ENCODE measurements around the gene ARL4C.

The ARL4C gene

DNA sequence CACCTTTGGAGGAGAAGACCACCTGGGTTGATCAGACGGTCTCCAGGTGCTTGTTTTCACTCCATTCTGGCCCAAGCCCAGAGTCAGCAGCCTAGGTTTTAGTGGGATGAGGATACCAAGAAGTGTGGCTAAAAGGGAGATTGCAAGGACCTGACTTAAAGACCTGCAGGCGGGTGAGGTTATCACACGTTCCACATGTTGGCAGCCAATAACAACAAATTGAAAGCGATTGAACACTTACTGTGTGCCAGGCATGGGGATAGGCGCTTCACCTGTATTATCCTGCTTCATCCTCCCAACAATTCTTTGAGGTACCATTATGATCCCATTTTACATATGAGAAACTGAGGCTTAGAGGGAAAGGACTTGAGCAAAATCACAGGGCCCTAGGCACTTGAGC, 5.0 kb downstream of the ARL4C start:
- Mint-ChIP-seq H3K27me3 (no peaks in the 10 kb centered on the region), H3K9me3 (no peaks in the 10 kb centered on the region), H3K4me3 (no peak overlapping the region), H3K27ac (no peak overlapping the region), H3K36me3 (no peaks in the 10 kb centered on the region), H3K4me1 (peaks cover 81% of the 10 kb centered on the region)
- ATAC-seq = no peak

DNA sequence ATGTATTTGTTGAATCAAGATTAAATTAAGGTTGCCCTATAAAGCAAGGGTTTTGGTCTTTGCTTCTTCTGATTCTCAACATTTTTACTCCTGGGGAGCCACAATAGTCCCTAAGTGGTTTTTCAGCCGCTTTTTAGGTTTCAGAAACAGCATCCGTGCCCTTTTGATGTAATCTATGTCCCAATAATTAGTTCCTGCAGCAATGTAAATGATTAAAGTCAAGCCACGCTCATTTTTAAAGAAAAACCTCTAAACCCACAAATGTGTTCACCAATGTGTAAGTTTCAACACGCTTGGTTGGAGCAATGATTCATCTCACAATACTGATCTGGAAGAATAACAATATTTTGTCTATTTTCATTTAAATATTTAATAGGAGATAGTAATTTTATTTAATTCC, 5.6 kb downstream of the ARL4C start:
- no peaks in the 10 kb centered on the region for H3K9me3 Mint-ChIP-seq
- peak overlapping the region; percentile 76 for H3K27ac Mint-ChIP-seq
- no peak overlapping the region for H3K4me3 Mint-ChIP-seq
- H3K36me3 Mint-ChIP-seq = no peaks in the 10 kb centered on the region
- H3K4me1 Mint-ChIP-seq = peaks cover 80% of the 10 kb centered on the region
- ATAC-seq = no peak
- H3K27me3 Mint-ChIP-seq = no peaks in the 10 kb centered on the region

DNA sequence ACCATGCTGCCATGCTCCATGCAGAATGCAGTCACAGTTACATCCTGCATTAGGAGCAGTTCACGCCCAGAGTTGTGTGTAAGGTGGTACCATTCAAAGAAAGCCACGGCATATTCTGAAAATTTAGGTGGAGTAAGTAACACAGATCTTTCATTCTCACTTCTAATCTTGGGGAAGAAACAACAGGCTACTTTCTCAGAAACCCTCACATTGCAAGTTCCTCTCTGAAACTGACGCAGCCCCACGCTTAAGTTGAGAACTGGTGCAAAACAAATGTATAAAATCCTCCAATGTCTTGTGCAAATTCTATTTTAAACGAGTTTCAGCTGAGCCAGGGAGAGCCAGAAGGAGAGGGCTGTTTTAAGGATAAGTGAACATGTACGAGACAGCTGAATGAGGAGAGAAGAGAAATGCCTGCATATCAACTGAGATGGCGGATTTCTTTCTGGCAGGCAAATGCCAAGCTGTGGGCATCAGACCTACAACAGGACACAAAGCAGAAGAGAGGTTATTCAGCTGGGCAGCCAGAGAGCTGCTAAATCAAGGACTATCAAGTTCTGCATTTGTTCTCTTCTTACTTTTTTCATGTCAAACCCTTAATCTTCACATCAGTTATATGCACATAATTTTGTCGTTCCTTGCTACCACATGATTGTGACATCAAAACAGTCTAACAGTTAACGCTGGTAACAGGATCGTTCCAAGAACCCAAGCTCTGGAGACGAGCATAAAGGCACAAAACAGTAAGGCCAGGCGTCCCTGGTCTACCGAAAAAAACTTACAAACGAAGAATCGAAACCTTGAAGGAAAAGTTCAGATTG, 6.4 kb downstream of the ARL4C start:
- H3K9me3 Mint-ChIP-seq = no peaks in the 10 kb centered on the region
- ATAC-seq = peak; percentile 64
- no peaks in the 10 kb centered on the region for H3K27me3 Mint-ChIP-seq
- H3K4me3 Mint-ChIP-seq = peak overlapping the region; percentile 63
- H3K36me3 Mint-ChIP-seq = no peaks in the 10 kb centered on the region
- peak overlapping the region; percentile 76 for H3K27ac Mint-ChIP-seq
- peaks cover 73% of the 10 kb centered on the region for H3K4me1 Mint-ChIP-seq

DNA sequence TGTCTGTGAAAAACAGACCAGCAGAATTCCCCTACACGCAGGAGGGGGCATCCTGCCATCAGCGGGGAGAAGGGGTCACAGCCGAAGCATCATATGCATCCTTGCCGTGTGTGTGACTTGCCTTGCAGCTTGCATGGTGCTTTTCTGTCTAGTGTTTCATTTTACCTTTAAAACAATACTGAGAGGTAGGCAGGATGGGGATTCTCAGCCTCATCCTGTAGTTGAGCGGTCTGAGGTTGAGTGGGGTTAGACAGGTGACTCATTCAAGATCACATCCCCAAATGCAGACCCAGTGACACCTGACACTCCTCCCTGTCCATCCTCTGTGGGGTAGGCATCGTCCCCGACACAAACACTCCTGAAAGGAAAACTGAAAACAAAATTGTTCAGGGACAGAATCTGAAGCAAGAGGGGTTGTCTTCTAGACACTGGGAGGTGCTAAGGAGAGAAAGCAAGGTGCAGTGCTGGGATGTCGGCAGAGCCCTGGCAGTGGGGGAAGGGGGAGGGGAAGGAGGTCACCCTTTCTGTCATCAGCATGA, 7.9 kb downstream of the ARL4C start:
- peak; percentile 87 for ATAC-seq
- Mint-ChIP-seq H3K9me3 (no peaks in the 10 kb centered on the region), H3K27ac (peak overlapping the region; percentile 52), H3K4me3 (peak overlapping the region; percentile 14), H3K27me3 (no peaks in the 10 kb centered on the region), H3K4me1 (peaks cover 74% of the 10 kb centered on the region), H3K36me3 (no peaks in the 10 kb centered on the region)

DNA sequence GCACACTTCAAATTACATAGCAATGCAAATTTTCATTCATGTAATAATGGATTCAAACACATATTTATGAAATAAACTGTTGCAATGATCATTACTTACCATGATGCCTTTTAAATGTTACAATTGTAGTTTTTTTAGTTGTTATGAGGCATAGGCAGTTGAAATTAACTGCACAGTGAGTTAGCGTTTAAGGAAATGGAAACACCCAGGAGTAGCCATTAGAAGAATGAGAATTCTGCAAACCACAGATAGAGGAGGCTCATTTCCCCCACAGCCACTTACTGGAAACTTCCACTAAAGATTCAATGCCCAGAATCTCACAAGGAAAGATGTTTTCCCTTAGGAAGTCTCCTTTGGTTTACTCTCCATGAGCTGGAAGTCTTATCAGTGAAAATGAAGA, 8.4 kb downstream of the ARL4C start:
- Mint-ChIP-seq H3K9me3 (no peaks in the 10 kb centered on the region), H3K27ac (peak overlapping the region; percentile 52), H3K27me3 (no peaks in the 10 kb centered on the region), H3K4me3 (no peak overlapping the region), H3K36me3 (no peaks in the 10 kb centered on the region), H3K4me1 (peaks cover 78% of the 10 kb centered on the region)
- ATAC-seq = no peak

DNA sequence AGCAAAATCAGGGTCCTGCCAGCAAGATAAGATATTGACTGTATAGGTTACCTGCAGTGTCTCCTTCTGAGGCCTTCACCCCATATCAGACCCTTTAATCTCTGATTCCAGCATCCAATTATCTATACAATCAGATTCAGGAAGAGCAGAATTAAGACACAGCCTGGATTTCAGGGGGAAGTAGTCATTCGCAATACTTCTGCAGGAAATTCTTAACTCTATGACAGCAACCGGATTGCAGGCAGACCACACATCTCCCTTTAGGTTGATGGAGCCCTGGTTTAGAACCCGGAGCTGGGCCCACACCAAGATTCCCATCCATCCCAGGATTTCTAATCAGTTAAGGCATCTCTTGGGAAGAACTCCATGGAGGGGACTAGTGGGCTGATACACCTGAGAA, 9.5 kb downstream of the ARL4C start:
- Mint-ChIP-seq H3K27me3 (no peaks in the 10 kb centered on the region), H3K27ac (no peak overlapping the region), H3K36me3 (no peaks in the 10 kb centered on the region), H3K4me1 (peaks cover 78% of the 10 kb centered on the region), H3K9me3 (no peaks in the 10 kb centered on the region), H3K4me3 (no peak overlapping the region)
- no peak for ATAC-seq

DNA sequence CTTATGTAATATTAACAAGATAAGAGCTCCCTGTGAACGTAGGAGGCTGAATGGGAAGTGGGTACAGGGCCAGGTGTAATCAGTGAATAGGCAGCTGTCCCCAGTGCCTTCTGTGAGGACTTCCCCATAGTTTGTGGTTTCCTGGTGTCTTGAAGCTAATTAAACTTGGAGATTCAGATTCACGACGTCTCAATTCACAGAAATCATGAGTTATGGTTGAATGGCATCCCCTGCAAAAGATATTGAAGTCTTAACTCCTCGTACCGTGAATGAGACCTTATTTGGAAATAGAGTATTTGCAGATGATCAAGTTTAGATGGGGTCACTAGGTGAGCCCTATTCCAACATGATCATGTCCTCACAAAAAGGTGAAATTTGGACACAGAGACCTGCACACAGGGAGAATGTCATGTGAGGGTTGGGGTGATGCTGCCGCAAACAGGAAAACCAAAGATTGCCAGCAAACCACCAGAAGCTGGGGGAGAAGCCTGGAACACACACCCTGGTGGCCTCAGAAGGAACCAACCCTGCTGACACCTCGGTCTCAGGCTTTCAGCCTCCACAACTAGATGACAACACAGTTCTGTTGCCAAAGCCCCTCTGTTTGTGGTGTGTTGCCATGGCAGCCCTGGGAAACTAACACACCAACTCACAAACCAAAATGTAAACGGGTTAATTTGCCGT, 13.2 kb downstream of the ARL4C start:
- peak overlapping the region; percentile 66 for H3K27ac Mint-ChIP-seq
- H3K9me3 Mint-ChIP-seq = no peaks in the 10 kb centered on the region
- peaks cover 48% of the 10 kb centered on the region for H3K4me1 Mint-ChIP-seq
- H3K4me3 Mint-ChIP-seq = peak overlapping the region; percentile 47
- H3K36me3 Mint-ChIP-seq = no peaks in the 10 kb centered on the region
- ATAC-seq = peak; percentile 95
- no peaks in the 10 kb centered on the region for H3K27me3 Mint-ChIP-seq

DNA sequence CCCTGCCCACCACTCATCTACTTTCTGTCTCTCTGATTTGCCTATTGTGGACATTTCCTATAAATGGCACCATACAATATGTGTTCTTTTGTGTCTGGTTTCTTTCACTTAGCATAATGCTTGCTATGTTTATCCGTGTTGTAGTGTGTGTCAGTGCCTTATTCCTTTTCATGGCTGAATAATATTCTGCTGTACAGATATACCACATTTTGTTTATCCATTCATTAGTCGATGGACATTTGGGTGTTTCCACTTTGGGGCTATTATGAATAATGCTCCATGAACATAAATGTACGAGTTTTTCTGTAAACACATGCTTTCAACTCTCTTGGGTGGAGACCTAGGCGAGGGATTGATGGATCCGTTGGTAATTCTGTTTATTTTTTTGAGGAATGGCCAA, 15.6 kb downstream of the ARL4C start:
- no peaks in the 10 kb centered on the region for H3K9me3 Mint-ChIP-seq
- H3K4me1 Mint-ChIP-seq = peaks cover 42% of the 10 kb centered on the region
- H3K27me3 Mint-ChIP-seq = no peaks in the 10 kb centered on the region
- ATAC-seq = no peak
- H3K27ac Mint-ChIP-seq = no peak overlapping the region
- H3K36me3 Mint-ChIP-seq = no peaks in the 10 kb centered on the region
- H3K4me3 Mint-ChIP-seq = no peak overlapping the region

DNA sequence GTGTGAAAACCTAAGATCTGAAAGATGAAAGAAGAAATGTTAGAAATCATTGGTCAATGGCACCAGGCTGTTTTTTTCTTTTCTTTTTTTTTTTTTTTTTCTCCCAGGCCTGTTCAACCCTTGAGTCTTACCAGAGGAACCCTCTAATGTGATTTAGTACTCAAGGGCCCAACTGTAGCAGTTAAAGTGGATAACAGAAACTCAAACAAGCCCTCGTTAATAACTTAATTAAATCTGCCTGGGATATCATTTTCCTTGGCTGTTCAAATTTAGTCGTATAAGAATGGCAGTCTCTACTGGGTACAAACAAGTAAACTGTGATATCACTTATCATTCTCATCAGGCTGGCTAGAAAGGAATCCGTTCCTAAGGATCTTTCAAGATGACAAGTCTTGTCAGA, 16.5 kb downstream of the ARL4C start:
- no peak overlapping the region for H3K27ac Mint-ChIP-seq
- ATAC-seq = no peak

DNA sequence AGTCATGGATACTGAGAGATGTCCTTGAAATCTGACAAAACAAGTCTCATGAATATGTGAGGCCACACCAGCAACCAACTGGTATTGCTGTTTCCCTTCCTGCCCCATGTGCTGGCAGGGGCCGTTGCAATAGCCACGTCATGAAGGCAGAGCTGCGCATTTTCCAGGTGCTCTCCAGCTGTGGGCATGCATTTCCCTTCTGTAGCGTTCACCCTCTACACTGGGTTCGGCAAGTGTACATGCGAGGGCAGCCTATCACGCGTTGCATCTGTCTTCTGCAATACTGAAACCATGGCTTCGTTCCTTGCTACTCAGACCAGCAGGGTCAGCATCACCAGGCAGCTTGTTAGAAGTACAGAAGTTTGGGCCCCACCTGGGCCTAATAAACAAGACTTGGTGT, 17.4 kb downstream of the ARL4C start:
- H3K27ac Mint-ChIP-seq = no peak overlapping the region
- H3K27me3 Mint-ChIP-seq = no peaks in the 10 kb centered on the region
- H3K4me3 Mint-ChIP-seq = no peak overlapping the region
- H3K9me3 Mint-ChIP-seq = no peaks in the 10 kb centered on the region
- no peaks in the 10 kb centered on the region for H3K36me3 Mint-ChIP-seq
- ATAC-seq = no peak
- peaks cover 48% of the 10 kb centered on the region for H3K4me1 Mint-ChIP-seq

More for the DNA sequence above, 16.5 kb downstream of the ARL4C start:
- Mint-ChIP-seq H3K27me3 (no peaks in the 10 kb centered on the region), H3K9me3 (no peaks in the 10 kb centered on the region), H3K4me1 (peaks cover 48% of the 10 kb centered on the region), H3K4me3 (no peak overlapping the region), H3K36me3 (no peaks in the 10 kb centered on the region)

DNA sequence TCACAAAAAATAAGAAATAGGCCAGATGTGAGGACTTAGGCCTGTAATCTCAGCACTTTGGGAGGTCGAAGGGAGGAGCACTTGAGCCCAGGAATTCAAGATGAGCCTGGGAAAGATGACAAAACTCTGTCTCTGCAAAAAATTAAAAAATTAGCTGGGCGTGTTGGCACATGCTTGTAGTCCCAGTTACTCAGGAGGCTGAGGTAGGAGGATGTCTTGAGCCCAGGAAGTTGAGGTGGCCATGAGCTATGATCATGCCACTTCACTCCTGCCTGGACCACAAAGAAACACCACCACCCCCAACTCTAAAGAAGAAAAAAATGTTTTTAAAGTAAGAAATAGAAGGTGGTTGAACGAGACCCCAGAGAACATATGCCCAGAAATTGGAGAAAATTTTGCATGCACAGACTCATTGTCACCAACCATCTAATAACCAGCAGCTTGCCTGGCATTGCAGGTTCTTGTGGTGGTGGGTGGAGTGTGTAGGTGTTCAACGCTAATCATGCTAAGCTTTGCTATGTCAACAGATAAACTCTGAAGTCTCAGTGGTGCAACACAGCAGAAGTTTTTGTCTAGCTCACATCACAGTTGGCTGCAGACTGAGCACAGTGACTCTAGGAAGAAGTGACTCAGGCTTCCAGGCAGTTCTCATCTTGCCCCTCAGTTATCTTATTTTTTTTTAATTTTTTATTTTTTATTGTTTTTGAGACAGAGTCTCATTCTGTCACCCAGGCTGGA, 18.6 kb downstream of the ARL4C start:
- no peaks in the 10 kb centered on the region for H3K27me3 Mint-ChIP-seq
- no peak overlapping the region for H3K4me3 Mint-ChIP-seq
- H3K4me1 Mint-ChIP-seq = peaks cover 38% of the 10 kb centered on the region
- no peak overlapping the region for H3K27ac Mint-ChIP-seq
- no peaks in the 10 kb centered on the region for H3K36me3 Mint-ChIP-seq
- H3K9me3 Mint-ChIP-seq = peaks cover 2% of the 10 kb centered on the region
- no peak for ATAC-seq

DNA sequence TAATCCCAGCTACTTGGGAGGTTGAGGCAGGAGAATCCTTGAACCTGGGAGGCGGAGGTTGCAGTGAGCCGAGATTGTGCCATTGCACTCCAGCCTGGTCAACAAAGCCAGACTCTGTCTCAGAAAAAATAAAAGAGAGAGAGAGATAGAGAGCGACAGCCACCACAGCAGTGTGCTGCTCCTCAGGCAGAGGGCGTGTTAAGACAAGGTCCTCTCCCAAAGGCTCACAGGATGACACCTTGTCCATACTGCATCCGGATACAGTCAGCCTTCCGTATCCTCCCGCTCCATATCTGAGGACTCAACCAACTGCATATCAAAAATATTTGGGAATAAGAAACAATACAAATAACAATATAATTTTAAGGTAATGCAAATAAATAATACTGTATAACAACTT, 20.1 kb downstream of the ARL4C start:
- no peaks in the 10 kb centered on the region for H3K36me3 Mint-ChIP-seq
- peaks cover 24% of the 10 kb centered on the region for H3K4me1 Mint-ChIP-seq
- no peak for ATAC-seq
- no peak overlapping the region for H3K4me3 Mint-ChIP-seq
- peaks cover 2% of the 10 kb centered on the region for H3K9me3 Mint-ChIP-seq
- H3K27me3 Mint-ChIP-seq = no peaks in the 10 kb centered on the region
- H3K27ac Mint-ChIP-seq = no peak overlapping the region

DNA sequence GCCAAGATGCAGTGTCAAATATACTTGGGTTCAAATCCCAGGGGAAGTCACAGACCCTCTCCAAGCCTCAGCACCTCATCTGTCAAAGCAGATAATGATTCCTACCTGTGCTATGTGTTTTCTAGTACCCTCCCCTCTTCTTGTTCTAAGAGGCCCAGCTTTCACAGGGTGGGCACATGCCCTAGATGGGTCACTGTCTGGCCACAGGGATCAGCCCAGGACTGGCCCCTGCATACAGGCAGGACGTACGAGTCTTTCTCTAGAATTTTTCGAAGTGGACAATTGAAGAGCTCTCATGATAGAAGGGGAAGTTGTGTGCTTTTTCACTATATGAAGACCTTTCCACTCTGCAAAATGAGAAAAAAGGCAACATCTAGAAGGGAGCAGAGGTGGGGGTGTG, 22.2 kb downstream of the ARL4C start:
- Mint-ChIP-seq H3K9me3 (peaks cover 2% of the 10 kb centered on the region), H3K27ac (no peak overlapping the region), H3K4me1 (peaks cover 24% of the 10 kb centered on the region), H3K4me3 (no peak overlapping the region), H3K36me3 (no peaks in the 10 kb centered on the region), H3K27me3 (no peaks in the 10 kb centered on the region)
- ATAC-seq = no peak

DNA sequence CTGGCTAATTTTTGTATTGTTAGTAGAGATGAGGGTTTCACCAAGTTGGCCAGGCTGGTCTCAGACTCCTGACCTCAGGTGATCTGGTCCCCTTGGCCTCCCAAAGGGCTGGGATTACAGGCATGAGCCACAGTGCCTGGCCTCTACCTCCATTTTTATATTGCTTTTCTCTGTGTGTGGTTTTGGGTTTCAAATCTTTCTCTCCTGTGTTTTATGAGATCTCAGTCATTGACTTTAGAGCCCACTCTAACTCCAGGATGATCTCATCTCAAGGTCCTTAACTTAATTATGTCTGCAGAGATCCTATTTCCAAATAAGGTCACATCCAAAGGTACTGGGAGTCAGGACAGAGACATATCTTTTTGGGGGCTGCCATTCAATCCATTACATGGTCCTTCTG, 24.7 kb downstream of the ARL4C start:
- Mint-ChIP-seq H3K4me3 (no peak overlapping the region), H3K36me3 (no peaks in the 10 kb centered on the region), H3K9me3 (peaks cover 2% of the 10 kb centered on the region), H3K27me3 (no peaks in the 10 kb centered on the region), H3K4me1 (peaks cover 23% of the 10 kb centered on the region), H3K27ac (no peak overlapping the region)
- ATAC-seq = no peak

DNA sequence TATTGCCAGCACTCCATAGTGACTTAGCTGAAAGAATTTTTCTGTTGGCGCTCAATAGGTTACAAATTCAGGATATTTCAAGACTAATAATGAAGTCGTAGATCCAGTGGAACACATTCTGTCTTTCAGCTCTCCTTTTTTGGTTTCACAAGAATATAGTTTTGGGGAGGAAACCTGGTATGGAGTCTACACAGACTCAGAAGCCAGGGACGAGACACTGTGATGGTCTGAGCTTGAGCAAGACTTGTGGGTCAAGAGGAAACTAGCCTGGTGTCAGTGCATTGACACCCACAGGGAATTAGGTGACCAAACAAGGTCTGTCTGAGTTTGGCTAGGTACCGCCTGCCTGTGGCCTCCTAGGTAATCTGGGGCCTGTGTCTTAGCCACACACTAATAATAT, 26.9 kb downstream of the ARL4C start:
- Mint-ChIP-seq H3K9me3 (peaks cover 2% of the 10 kb centered on the region), H3K27ac (no peak overlapping the region), H3K4me3 (no peak overlapping the region), H3K36me3 (no peaks in the 10 kb centered on the region), H3K4me1 (peaks cover 11% of the 10 kb centered on the region), H3K27me3 (no peaks in the 10 kb centered on the region)
- ATAC-seq = no peak

Data from stimulated activated memory B cell treated with anti-CD40 and anti-IgM and Interleukin-4, amounts not matched to agents 10 μg/mL and 1 μg/mL and 100 μg/mL, for 72 hours (primary cell).